BE2C (cell line): Measurements from ENCODE around the gene CDKN1A.

ENCODE experiments used
- DNase-seq: peaks from one replicate; pipeline ENCODE4 v3.0.0-alpha.2; 2020
- H3K27me3 ChIP-seq: fragments of 250-450 bp; sonication (Bioruptor Pico); 2 replicates; pipeline ENCODE4 v1.5.1; 2020; ENCODE audit warnings: mild to moderate bottlenecking
- H3K36me3 ChIP-seq: fragments of 250-450 bp; sonication (Bioruptor Pico); 2 replicates; pipeline ENCODE4 v1.5.1; 2020; ENCODE audit warnings: mild to moderate bottlenecking
- H3K4me1 ChIP-seq: fragments of 250-450 bp; sonication (Bioruptor Pico); 2 replicates; pipeline ENCODE4 v1.5.1; 2020
- H3K4me3 ChIP-seq: 2 replicates; pipeline ENCODE4 v1.5.1; 2011; ENCODE audit warnings: low read depth, low read length
- H3K9me3 ChIP-seq: fragments of 250-450 bp; sonication (Bioruptor Pico); 2 replicates; pipeline ENCODE4 v1.5.1; 2020
- CTCF ChIP-seq: IDR thresholded peaks from 2 replicates; pipeline ENCODE4 v1.5.1; 2012; ENCODE audit warnings: mild to moderate bottlenecking, low read depth, low read length

Gene CDKN1A

GRCh38 chr6:36733300-36733699, 54.8 kb downstream of the CDKN1A start:
- no peak for DNase-seq
- Histone ChIP-seq H3K27me3 (no peaks in the 10 kb centered on the region), H3K36me3 (no peaks in the 10 kb centered on the region), H3K4me1 (no peaks in the 10 kb centered on the region), H3K9me3 (no peaks in the 10 kb centered on the region), H3K4me3 (no peak overlapping the region)
- no peak for TF ChIP-seq CTCF

GRCh38 chr6:36734486-36735060, 56.1 kb downstream of the CDKN1A start:
- no peak overlapping the region for H3K4me3 ChIP-seq

GRCh38 chr6:36735110-36736071, 56.9 kb downstream of the CDKN1A start:
- Histone ChIP-seq H3K4me3 (no peak overlapping the region), H3K9me3 (no peaks in the 10 kb centered on the region), H3K4me1 (no peaks in the 10 kb centered on the region), H3K27me3 (no peaks in the 10 kb centered on the region), H3K36me3 (no peaks in the 10 kb centered on the region)
- no peak for TF ChIP-seq CTCF
- DNase-seq, result no peak

More at GRCh38 chr6:36734486-36735060, 56.1 kb downstream of the CDKN1A start:
- Histone ChIP-seq H3K36me3 (no peaks in the 10 kb centered on the region), H3K4me1 (no peaks in the 10 kb centered on the region), H3K27me3 (no peaks in the 10 kb centered on the region), H3K9me3 (no peaks in the 10 kb centered on the region)
- no peak for DNase-seq
- no peak for TF ChIP-seq CTCF
